Measurements from ENCODE around the gene SLC30A9. TPM values are rescaled to one million over a fixed set of nuclear protein-coding genes. Genes with fewer than 3 reads are reported as not detected.

The SLC30A9 gene
- total and polyA plus RNA-seq, 2 of the 13 experiments (the other 11 are each of a cell fraction or from before 2014, with no cell fraction given), result 27.5 to 72.8 TPM

- no peak for ATAC-seq
- H3K27me3 ChIP-seq (ENCODE audit: control insufficient read depth in 1 of 2, insufficient read depth in 2 of 2, low read length in 2 of 2), result no peaks in the 10 kb centered on the region
- H3K79me2 ChIP-seq (ENCODE audit: insufficient read depth, low read length), result no peaks in the 10 kb centered on the region
- ChIA-PET POLR2A (no interaction called here), CTCF (ENCODE audit: low intra/inter-chr PET ratio, low total read pairs) (no interaction called here)
- H3K36me3 ChIP-seq (replicated peaks in 1 of 2; ENCODE audit: control insufficient read depth in 1 of 2, insufficient read depth in 2 of 2, low read length in 2 of 2), result peaks cover 0 to 3% of the 10 kb centered on the region in 2 experiments; a peak in 3 of 5 replicates
- H4K20me1 ChIP-seq (ENCODE audit: insufficient read depth, low read length), result no peaks in the 10 kb centered on the region
- no peak for FAIRE-seq
- DNase-seq (ENCODE audit: low spot score), result no peak
- H3K4me3 ChIP-seq (replicated peaks in 1 of 3; ENCODE audit: insufficient read depth in 1 of 3, low read depth in 2 of 3, low read length in 3 of 3), result no peak overlapping the region
- intact Hi-C loops (cut with micrococcal nuclease; ENCODE audit: unreplicated experiment) (no loop called here), in situ Hi-C loops (cut with HindIII; ENCODE audit: extremely low pct_ligation_motif_present, low pct_unique_long_range_greater_than_20kb) (no loop called here)
- BruUV-seq (replicated peaks), result no TSS peak
- no peak overlapping the region for H2AFZ ChIP-seq (ENCODE audit: low read length)
- H3K4me1 ChIP-seq (ENCODE audit: insufficient read depth, low read length), result peaks cover 8% of the 10 kb centered on the region; the same call in 1 of the 2 replicates
- H3K4me2 ChIP-seq (ENCODE audit: low read depth, low read length), result no peak overlapping the region
- H3K9me3 ChIP-seq (ENCODE audit: low read length), result no peaks in the 10 kb centered on the region
- H3K27ac ChIP-seq (ENCODE audit: extremely low read length, insufficient read depth, low read length), result no peak overlapping the region
- TF ChIP-seq FOXP1 (IDR thresholded peaks at IDR 0.05) (no peak), FOXP1 (CRISPR knock-in tag; IDR thresholded peaks at IDR 0.05) (no peak)
- H3K9ac ChIP-seq (ENCODE audit: insufficient read depth, low read depth, low read length), result no peak overlapping the region
Observed at GRCh38 chr4:42078184-42078801, 88.0 kb downstream of the SLC30A9 start.

GRCh38 chr4:42080306-42080705 lies 90.0 kb downstream of the SLC30A9 start:
- BruUV-seq (replicated peaks), result no TSS peak
- in situ Hi-C loops (cut with HindIII; ENCODE audit: extremely low pct_ligation_motif_present, low pct_unique_long_range_greater_than_20kb), result no loop called here
- no peak overlapping the region for H3K27ac ChIP-seq (ENCODE audit: extremely low read length, insufficient read depth, low read length)
- no peak for ATAC-seq
- TF ChIP-seq ZFP62 (CRISPR knock-in tag; IDR thresholded peaks at IDR 0.05) (no peak), ZNF317 (CRISPR knock-in tag; IDR thresholded peaks at IDR 0.05) (no peak), ZNF770 (CRISPR knock-in tag; IDR thresholded peaks at IDR 0.05) (no peak), UBTF (CRISPR knock-in tag; IDR thresholded peaks at IDR 0.05) (no peak)
- TF ChIP-seq, protein P1, sequence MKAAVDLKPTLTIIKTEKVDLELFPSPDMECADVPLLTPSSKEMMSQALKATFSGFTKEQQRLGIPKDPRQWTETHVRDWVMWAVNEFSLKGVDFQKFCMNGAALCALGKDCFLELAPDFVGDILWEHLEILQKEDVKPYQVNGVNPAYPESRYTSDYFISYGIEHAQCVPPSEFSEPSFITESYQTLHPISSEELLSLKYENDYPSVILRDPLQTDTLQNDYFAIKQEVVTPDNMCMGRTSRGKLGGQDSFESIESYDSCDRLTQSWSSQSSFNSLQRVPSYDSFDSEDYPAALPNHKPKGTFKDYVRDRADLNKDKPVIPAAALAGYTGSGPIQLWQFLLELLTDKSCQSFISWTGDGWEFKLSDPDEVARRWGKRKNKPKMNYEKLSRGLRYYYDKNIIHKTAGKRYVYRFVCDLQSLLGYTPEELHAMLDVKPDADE (CRISPR knock-in tag; IDR thresholded peaks at IDR 0.05), result no peak
- no peak overlapping the region for H3K9ac ChIP-seq (ENCODE audit: insufficient read depth, low read depth, low read length)
- CTCF ChIA-PET (ENCODE audit: low intra/inter-chr PET ratio, low total read pairs), result no interaction called here
- no peaks in the 10 kb centered on the region for H3K27me3 ChIP-seq (ENCODE audit: control insufficient read depth in 1 of 2, insufficient read depth in 2 of 2, low read length in 2 of 2)
- no peaks in the 10 kb centered on the region; a peak in 2 of 5 replicates for H3K36me3 ChIP-seq (replicated peaks in 1 of 2; ENCODE audit: control insufficient read depth in 1 of 2, insufficient read depth in 2 of 2, low read length in 2 of 2)
- H3K4me3 ChIP-seq (replicated peaks in 1 of 3; ENCODE audit: insufficient read depth in 1 of 3, low read depth in 2 of 3, low read length in 3 of 3), result no peak overlapping the region
- 100% methylated on average over 3 of the region's 3 CpGs for WGBS (ENCODE audit: low lambda C conversion rate)
- DNase-seq (ENCODE audit: low spot score), result no peak
- POLR2A ChIA-PET, result no interaction called here
- no peak for FAIRE-seq
- intact Hi-C loops (cut with micrococcal nuclease; ENCODE audit: unreplicated experiment), result no loop called here
- no peaks in the 10 kb centered on the region for H3K9me3 ChIP-seq (ENCODE audit: low read length)
- H3K4me1 ChIP-seq (ENCODE audit: insufficient read depth, low read length), result peaks cover 8% of the 10 kb centered on the region; the same call in 1 of the 2 replicates
- H3K79me2 ChIP-seq (ENCODE audit: insufficient read depth, low read length), result no peaks in the 10 kb centered on the region
- no peak overlapping the region for H2AFZ ChIP-seq (ENCODE audit: low read length)
- no peak overlapping the region for H3K4me2 ChIP-seq (ENCODE audit: low read depth, low read length)
- H4K20me1 ChIP-seq (ENCODE audit: insufficient read depth, low read length), result no peaks in the 10 kb centered on the region

Measured in HepG2 (cell line).